Nephron (organoid): Measurements from ENCODE around the gene REPIN1.
A peak's percentile ranks its signal among the peaks of the same experiment; 100 is the strongest.

Experiments used
- H3K27ac Mint-ChIP-seq, 3 experiments: 2 replicates each; pipeline ENCODE4 v1.8.0; 2020; ENCODE audit warnings: mixed read lengths in 3 of 3, mild to moderate bottlenecking in 2 of 3, moderate library complexity in 1 of 3
- H3K27me3 Mint-ChIP-seq: 2 replicates; pipeline ENCODE4 v1.8.0; 2021; ENCODE audit warnings: low read depth, mild to moderate bottlenecking, moderate library complexity, mixed read lengths
- H3K36me3 Mint-ChIP-seq: 2 replicates; pipeline ENCODE4 v1.8.0; 2020; ENCODE audit warnings: low read depth, mixed read lengths
- H3K4me1 Mint-ChIP-seq: 2 replicates; pipeline ENCODE4 v1.8.0; 2020; ENCODE audit warnings: mixed read lengths
- H3K4me3 Mint-ChIP-seq, 3 experiments: 2 replicates each; pipeline ENCODE4 v1.8.0; 2020; ENCODE audit warnings: mild to moderate bottlenecking in 3 of 3, mixed read lengths in 3 of 3, moderate library complexity in 2 of 3
- H3K9me3 Mint-ChIP-seq: 2 replicates; pipeline ENCODE4 v1.8.0; 2020; ENCODE audit warnings: mixed read lengths
- TF ChIP-seq, protein P1 (sequence below), 3 experiments: fragments of 200-600 bp; sonication (generic); IDR thresholded peaks; one replicate each; pipeline ENCODE4 v1.5.0; 2021; ENCODE audit warnings: antibody characterized with exemption in 3 of 3; ENCODE audit not compliant: unreplicated experiment in 3 of 3

REPIN1 gene

DNA sequence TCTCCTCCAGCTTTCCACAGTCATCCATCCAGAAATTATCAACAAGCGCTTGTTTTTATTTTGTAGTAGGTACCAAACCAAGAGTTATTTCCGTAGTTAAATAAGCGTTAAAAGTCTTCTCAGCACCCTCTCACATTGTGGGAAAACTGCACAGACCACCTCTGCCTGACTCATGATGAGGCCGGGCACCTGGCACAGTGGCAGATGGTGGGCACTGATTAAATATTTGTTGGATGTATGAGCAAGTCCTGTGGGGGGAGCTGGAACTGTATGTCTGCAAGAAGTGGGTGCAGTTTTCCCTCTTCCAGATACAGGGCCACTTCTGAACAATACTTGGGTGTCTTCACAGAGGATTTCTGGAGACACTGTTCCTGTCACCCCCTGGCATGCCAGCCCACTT, 5.3 kb upstream of the REPIN1 start:
- H3K27ac Mint-ChIP-seq = peak overlapping the region in 2 of 3 experiments; percentile 77 to 80
- TF ChIP-seq, protein P1, sequence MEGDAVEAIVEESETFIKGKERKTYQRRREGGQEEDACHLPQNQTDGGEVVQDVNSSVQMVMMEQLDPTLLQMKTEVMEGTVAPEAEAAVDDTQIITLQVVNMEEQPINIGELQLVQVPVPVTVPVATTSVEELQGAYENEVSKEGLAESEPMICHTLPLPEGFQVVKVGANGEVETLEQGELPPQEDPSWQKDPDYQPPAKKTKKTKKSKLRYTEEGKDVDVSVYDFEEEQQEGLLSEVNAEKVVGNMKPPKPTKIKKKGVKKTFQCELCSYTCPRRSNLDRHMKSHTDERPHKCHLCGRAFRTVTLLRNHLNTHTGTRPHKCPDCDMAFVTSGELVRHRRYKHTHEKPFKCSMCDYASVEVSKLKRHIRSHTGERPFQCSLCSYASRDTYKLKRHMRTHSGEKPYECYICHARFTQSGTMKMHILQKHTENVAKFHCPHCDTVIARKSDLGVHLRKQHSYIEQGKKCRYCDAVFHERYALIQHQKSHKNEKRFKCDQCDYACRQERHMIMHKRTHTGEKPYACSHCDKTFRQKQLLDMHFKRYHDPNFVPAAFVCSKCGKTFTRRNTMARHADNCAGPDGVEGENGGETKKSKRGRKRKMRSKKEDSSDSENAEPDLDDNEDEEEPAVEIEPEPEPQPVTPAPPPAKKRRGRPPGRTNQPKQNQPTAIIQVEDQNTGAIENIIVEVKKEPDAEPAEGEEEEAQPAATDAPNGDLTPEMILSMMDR (IDR thresholded peaks at IDR 0.05; ENCODE audit: unreplicated experiment in 3 of 3) = no peak
- no peaks in the 10 kb centered on the region for H3K9me3 Mint-ChIP-seq
- H3K27me3 Mint-ChIP-seq = no peaks in the 10 kb centered on the region
- H3K4me3 Mint-ChIP-seq = no peak overlapping the region
- H3K36me3 Mint-ChIP-seq = no peaks in the 10 kb centered on the region
- peaks cover 57% of the 10 kb centered on the region for H3K4me1 Mint-ChIP-seq

DNA sequence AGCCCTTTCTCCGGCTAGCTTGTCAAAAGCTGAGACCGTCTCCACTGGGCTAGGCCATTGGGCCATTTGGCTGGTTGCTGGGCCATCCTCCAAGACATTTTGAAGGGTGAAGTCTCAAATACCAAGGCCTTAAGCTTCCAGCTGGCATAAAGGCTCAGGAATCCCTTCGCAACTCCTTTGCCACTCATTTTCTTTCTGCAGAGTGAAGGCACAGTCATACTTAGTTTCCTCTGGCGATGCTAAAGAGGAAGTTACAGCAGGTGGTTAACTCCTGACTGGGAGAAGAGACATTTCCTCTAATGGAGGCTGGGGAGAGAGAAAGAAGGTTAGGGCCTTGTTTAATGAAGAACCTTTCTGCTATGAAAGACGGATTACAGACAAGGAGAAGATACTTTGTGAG, 4.8 kb upstream of the REPIN1 start:
- peaks cover 57% of the 10 kb centered on the region for H3K4me1 Mint-ChIP-seq
- no peaks in the 10 kb centered on the region for H3K36me3 Mint-ChIP-seq
- no peaks in the 10 kb centered on the region for H3K9me3 Mint-ChIP-seq
- no peaks in the 10 kb centered on the region for H3K27me3 Mint-ChIP-seq
- H3K4me3 Mint-ChIP-seq = peak overlapping the region in 2 of 3 experiments; percentile 6 to 26
- H3K27ac Mint-ChIP-seq = peak overlapping the region in 2 of 3 experiments; percentile 23 to 61
- TF ChIP-seq, protein P1 (IDR thresholded peaks at IDR 0.05; ENCODE audit: unreplicated experiment in 3 of 3) = no peak

DNA sequence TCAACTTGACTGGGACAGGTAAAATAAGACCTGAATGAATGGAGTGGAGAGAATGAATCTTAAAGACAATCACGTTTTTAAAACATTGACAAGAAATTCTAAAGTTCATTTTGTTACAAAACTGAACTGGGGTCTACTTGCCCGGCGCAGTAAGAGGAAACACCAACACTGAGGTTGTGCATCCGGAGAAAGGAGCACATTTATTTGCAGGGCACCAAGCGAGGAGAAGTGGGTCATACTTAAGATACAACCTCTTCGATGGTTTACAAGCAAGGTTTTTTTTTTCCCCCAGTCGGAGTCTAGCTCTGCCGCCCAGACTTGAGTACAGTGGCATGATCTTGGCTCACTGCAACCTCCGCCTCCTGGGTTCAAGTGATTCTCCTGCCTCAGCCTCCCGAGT, 3.4 kb upstream of the REPIN1 start:
- H3K27me3 Mint-ChIP-seq = no peaks in the 10 kb centered on the region
- TF ChIP-seq, protein P1 (IDR thresholded peaks at IDR 0.05; ENCODE audit: unreplicated experiment in 3 of 3) = no peak
- H3K9me3 Mint-ChIP-seq = no peaks in the 10 kb centered on the region
- H3K36me3 Mint-ChIP-seq = no peaks in the 10 kb centered on the region
- peaks cover 66% of the 10 kb centered on the region for H3K4me1 Mint-ChIP-seq
- no peak overlapping the region for H3K27ac Mint-ChIP-seq
- H3K4me3 Mint-ChIP-seq = peak overlapping the region in 1 of 3 experiments; percentile 38

DNA sequence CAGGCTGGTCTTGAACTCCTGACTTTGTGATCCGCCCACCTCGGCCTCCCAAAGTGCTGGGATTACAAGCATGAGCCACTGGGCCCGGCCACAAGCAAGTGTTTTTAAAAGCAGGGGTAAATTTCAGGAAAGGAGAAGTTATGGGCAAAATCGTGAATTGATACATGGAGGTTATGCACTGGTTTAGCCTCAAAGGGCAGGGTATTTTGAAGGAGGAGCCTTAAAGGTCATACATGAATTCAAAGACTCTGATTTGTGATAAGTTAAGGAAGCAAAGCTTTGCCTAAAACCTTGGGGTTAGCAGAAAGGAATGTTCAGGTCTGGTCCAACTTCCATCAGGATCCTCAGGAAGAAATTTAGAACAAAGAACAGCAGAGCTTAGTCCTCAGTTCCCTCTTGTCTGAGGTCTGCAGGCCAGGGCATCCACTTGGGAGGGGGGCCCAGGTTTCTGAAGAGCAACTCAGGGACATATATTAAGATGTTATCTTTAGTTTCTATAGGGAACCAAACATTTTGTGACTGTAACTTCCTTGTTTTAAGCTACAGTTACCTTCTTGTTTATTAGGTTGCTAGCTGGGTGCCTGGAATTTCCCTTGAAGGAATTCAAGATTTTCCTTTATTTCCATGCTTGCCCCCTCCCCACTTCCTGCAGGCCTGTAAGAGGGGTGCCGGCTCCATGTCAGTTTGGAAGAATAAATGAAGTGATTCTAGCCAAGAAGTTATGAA, 2.8 kb upstream of the REPIN1 start:
- peak overlapping the region; percentile 83 to 93 (median 86) for H3K27ac Mint-ChIP-seq
- peak overlapping the region; percentile 67 to 83 (median 80) for H3K4me3 Mint-ChIP-seq
- no peaks in the 10 kb centered on the region for H3K27me3 Mint-ChIP-seq
- peaks cover 71% of the 10 kb centered on the region for H3K4me1 Mint-ChIP-seq
- peaks cover 4% of the 10 kb centered on the region for H3K36me3 Mint-ChIP-seq
- no peaks in the 10 kb centered on the region for H3K9me3 Mint-ChIP-seq
- TF ChIP-seq, protein P1 (IDR thresholded peaks at IDR 0.05; ENCODE audit: unreplicated experiment in 3 of 3) = no peak

DNA sequence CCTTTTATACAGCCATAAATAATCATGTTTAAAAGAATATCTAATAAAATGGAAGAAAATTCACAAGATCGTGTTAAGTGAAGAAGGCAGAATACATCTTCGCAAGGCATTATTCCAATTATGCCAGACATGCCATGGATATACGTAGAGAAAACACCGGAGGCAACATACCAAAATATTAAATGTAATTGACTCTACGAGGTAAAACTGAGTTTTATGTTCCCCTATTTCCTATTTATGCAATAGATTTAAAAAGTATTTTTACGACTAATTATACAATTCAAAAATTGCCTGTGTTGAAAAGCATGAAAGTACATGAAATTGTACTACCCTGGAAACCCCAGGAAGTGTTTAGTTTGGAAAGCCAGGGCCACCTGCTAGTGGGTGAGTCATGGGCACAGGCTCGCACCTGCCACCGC, 936 bp upstream of the REPIN1 start:
- TF ChIP-seq, protein P1 (IDR thresholded peaks at IDR 0.05; ENCODE audit: unreplicated experiment in 3 of 3) = no peak
- no peaks in the 10 kb centered on the region for H3K9me3 Mint-ChIP-seq
- H3K27ac Mint-ChIP-seq = peak overlapping the region; percentile 93 to 99 (median 99)
- peaks cover 58% of the 10 kb centered on the region for H3K4me1 Mint-ChIP-seq
- peaks cover 9% of the 10 kb centered on the region for H3K36me3 Mint-ChIP-seq
- no peaks in the 10 kb centered on the region for H3K27me3 Mint-ChIP-seq
- peak overlapping the region; percentile 86 to 94 (median 92) for H3K4me3 Mint-ChIP-seq
